H9 (cell line): ENCODE results near the gene PTCD1. TPM values are rescaled to one million over a fixed set of nuclear protein-coding genes. Genes with fewer than 3 reads are reported as not detected.

ENCODE experiments used
- DNase-seq: peaks from one replicate; pipeline ENCODE4 v3.0.0-alpha.2; 2017
- H2AFZ ChIP-seq: one replicate; pipeline ENCODE4 v1.6.1; 2013; ENCODE audit warnings: mild to moderate bottlenecking, low read length, control low read depth, moderate library complexity
- H2AK5ac ChIP-seq: 2 replicates; pipeline ENCODE4 v1.6.1; 2013; ENCODE audit warnings: low read length, control low read depth, mixed read lengths; ENCODE audit not compliant: insufficient read length
- H2BK120ac ChIP-seq: one replicate; pipeline ENCODE4 v1.6.1; 2013; ENCODE audit warnings: low read depth, mild to moderate bottlenecking, low read length, control low read depth, inconsistent platforms; ENCODE audit not compliant: poor library complexity, severe bottlenecking
- H2BK12ac ChIP-seq: 2 replicates; pipeline ENCODE4 v1.6.1; 2013; ENCODE audit warnings: low read length, control low read depth, mixed read lengths, low read depth; ENCODE audit not compliant: insufficient read length
- H2BK15ac ChIP-seq: 2 replicates; pipeline ENCODE4 v1.6.1; 2013; ENCODE audit warnings: low read depth, low read length, control low read depth
- H2BK20ac ChIP-seq: one replicate; pipeline ENCODE4 v1.6.1; 2013; ENCODE audit warnings: low read depth, mild to moderate bottlenecking, low read length, control low read depth, inconsistent platforms; ENCODE audit not compliant: poor library complexity, severe bottlenecking
- H2BK5ac ChIP-seq: 2 replicates; pipeline ENCODE4 v1.6.1; 2013; ENCODE audit warnings: low read length, control low read depth, mixed read lengths; ENCODE audit not compliant: insufficient read length
- H3K14ac ChIP-seq: 2 replicates; pipeline ENCODE4 v1.6.1; 2013; ENCODE audit warnings: low read length, control low read depth; ENCODE audit not compliant: insufficient read depth
- H3K18ac ChIP-seq: 2 replicates; pipeline ENCODE4 v1.6.1; 2013; ENCODE audit warnings: low read depth, mild to moderate bottlenecking, mixed read lengths, low read length, control low read depth; ENCODE audit not compliant: insufficient read length
- H3K23ac ChIP-seq: 2 replicates; pipeline ENCODE4 v1.6.1; 2013; ENCODE audit warnings: low read length, control low read depth, mixed read lengths, low read depth; ENCODE audit not compliant: insufficient read length
- H3K23me2 ChIP-seq: 2 replicates; pipeline ENCODE4 v1.6.1; 2013; ENCODE audit warnings: low read depth, mild to moderate bottlenecking, mixed read lengths, low read length, control low read depth; ENCODE audit not compliant: insufficient read length, poor library complexity, severe bottlenecking
- H3K27ac ChIP-seq: 2 replicates; pipeline ENCODE4 v1.5.1; 2013; ENCODE audit warnings: low read length, control low read depth, mixed read lengths, low read depth; ENCODE audit not compliant: insufficient read length
- H3K27me3 ChIP-seq: 2 replicates; pipeline ENCODE4 v1.6.1; 2013; ENCODE audit warnings: low read length, control low read depth, inconsistent platforms; ENCODE audit not compliant: insufficient read depth
- H3K4ac ChIP-seq: 2 replicates; pipeline ENCODE4 v1.6.1; 2013; ENCODE audit warnings: low read depth, mild to moderate bottlenecking, control low read depth, inconsistent platforms, low read length, moderate library complexity
- H3K4me1 ChIP-seq: 2 replicates; pipeline ENCODE4 v1.6.1; 2013; ENCODE audit warnings: low read length, control low read depth, inconsistent platforms; ENCODE audit not compliant: insufficient read depth
- H3K4me2 ChIP-seq: 2 replicates; pipeline ENCODE4 v1.6.1; 2013; ENCODE audit warnings: low read length, control low read depth, mixed read lengths; ENCODE audit not compliant: insufficient read length, insufficient read depth
- H3K56ac ChIP-seq: 2 replicates; pipeline ENCODE4 v1.6.1; 2013; ENCODE audit warnings: low read depth, mild to moderate bottlenecking, mixed read lengths, low read length, control low read depth; ENCODE audit not compliant: insufficient read length
- H3K79me1 ChIP-seq: 2 replicates; pipeline ENCODE4 v1.6.1; 2013; ENCODE audit warnings: low read depth, mild to moderate bottlenecking, moderate library complexity, low read length, control low read depth, inconsistent platforms; ENCODE audit not compliant: insufficient read depth, poor library complexity, severe bottlenecking
- H3K79me2 ChIP-seq: 2 replicates; pipeline ENCODE4 v1.6.1; 2013; ENCODE audit warnings: low read length, control low read depth, inconsistent platforms; ENCODE audit not compliant: insufficient read depth
- H3K9ac ChIP-seq: 2 replicates; pipeline ENCODE4 v1.6.1; 2013; ENCODE audit warnings: low read length, control low read depth, mixed read lengths; ENCODE audit not compliant: insufficient read length; ENCODE audit errors: extremely low read depth
- H3K9me3 ChIP-seq: one replicate; pipeline ENCODE4 v1.6.1; 2013; ENCODE audit warnings: low read depth, low read length, inconsistent platforms; ENCODE audit not compliant: control insufficient read depth
- H3T11ph ChIP-seq: one replicate; pipeline ENCODE4 v1.6.1; 2013; ENCODE audit warnings: mild to moderate bottlenecking, low read length, control low read depth, inconsistent platforms
- H4K20me1 ChIP-seq: one replicate; pipeline ENCODE4 v1.6.1; 2013; ENCODE audit not compliant: control insufficient read depth, insufficient read length, insufficient read depth
- H4K5ac ChIP-seq: 2 replicates; pipeline ENCODE4 v1.6.1; 2013; ENCODE audit warnings: low read depth, mild to moderate bottlenecking, mixed read lengths, low read length, control low read depth; ENCODE audit not compliant: insufficient read length
- H4K8ac ChIP-seq: replicated peaks from 2 replicates; pipeline ENCODE4 v1.6.1; 2013; ENCODE audit warnings: low read length, control low read depth, mixed read lengths, low read depth; ENCODE audit not compliant: insufficient read length
- H4K91ac ChIP-seq: 2 replicates; pipeline ENCODE4 v1.6.1; 2013; ENCODE audit warnings: low read depth, mild to moderate bottlenecking, moderate library complexity, mixed read lengths, low read length, control low read depth; ENCODE audit not compliant: insufficient read length
- H3K27ac Mint-ChIP-seq, 3 experiments: 2 replicates in 2 of 3; 3 replicates in 1 of 3; pipeline ENCODE4 v1.8.0; 2020 to 2021; ENCODE audit warnings: mixed read lengths in 3 of 3, mild to moderate bottlenecking in 1 of 3, moderate library complexity in 1 of 3
- H3K27me3 Mint-ChIP-seq: 2 replicates; pipeline ENCODE4 v1.8.0; 2021; ENCODE audit warnings: low read depth, mild to moderate bottlenecking, moderate library complexity, mixed read lengths
- H3K36me3 Mint-ChIP-seq, 3 experiments: 2 replicates in 2 of 3; 3 replicates in 1 of 3; pipeline ENCODE4 v1.8.0; 2020 to 2021; ENCODE audit warnings: low read depth in 3 of 3, mixed read lengths in 3 of 3; ENCODE audit not compliant: insufficient read depth in 1 of 3
- H3K4me1 Mint-ChIP-seq, 2 experiments: 2 replicates each; pipeline ENCODE4 v1.8.0; 2020; ENCODE audit warnings: mixed read lengths in 2 of 2
- H3K4me3 Mint-ChIP-seq, 2 experiments: 2 replicates in 1 of 2; 3 replicates in 1 of 2; pipeline ENCODE4 v1.8.0; 2020 to 2021; ENCODE audit warnings: mild to moderate bottlenecking in 2 of 2, mixed read lengths in 2 of 2, moderate library complexity in 1 of 2
- H3K9me3 Mint-ChIP-seq, 2 experiments: 2 replicates in 1 of 2; 3 replicates in 1 of 2; pipeline ENCODE4 v1.8.0; 2020; ENCODE audit warnings: mild to moderate bottlenecking in 2 of 2, mixed read lengths in 2 of 2, moderate library complexity in 1 of 2
- CTCF ChIP-seq: fragments of 200-600 bp; sonication (generic); conservative IDR thresholded peaks from 3 replicates; pipeline ENCODE4 v1.8.0; 2021; ENCODE audit warnings: antibody characterized with exemption, mild to moderate bottlenecking
- WGBS: extraction: QIAGEN DNeasy Blood & Tissue Kit; methylation state at CpG from one replicate; pipeline ENCODE4 v1.1.7; 2013; ENCODE audit warnings: missing lambda C conversion rate, low lambda C conversion rate, mixed read lengths; ENCODE audit not compliant: insufficient read length; ENCODE audit errors: extremely low coverage; 5-methylcytosine and 5-hydroxymethylcytosine counted together
- total RNA-seq: library from RNA; stranded (reverse); gene quantifications from 2 replicates; pipeline ENCODE4 v1.2.1, GENCODE V29; 2021

The PTCD1 gene
- total RNA-seq, 1 experiment from 2014 or later, result 12.8 TPM

GRCh38 chr7:99381664-99382075 is 56.9 kb downstream of the PTCD1 start:
- H4K5ac ChIP-seq, result no peak overlapping the region
- no peaks in the 10 kb centered on the region for H3K27me3 ChIP-seq
- no peak overlapping the region for H2AFZ ChIP-seq
- no peak overlapping the region for H2BK5ac ChIP-seq
- no peak overlapping the region for H3K27ac ChIP-seq
- H3K18ac ChIP-seq, result no peak overlapping the region
- H4K91ac ChIP-seq, result no peak overlapping the region
- H4K8ac ChIP-seq, result no peak overlapping the region
- Mint-ChIP-seq H3K4me1 (peaks cover 6 to 11% of the 10 kb centered on the region in 2 experiments), H3K4me3 (no peak overlapping the region), H3K9me3 (no peaks in the 10 kb centered on the region; a peak in 1 of 5 replicates), H3K27me3 (no peaks in the 10 kb centered on the region), H3K27ac (no peak overlapping the region), H3K36me3 (peaks cover 7 to 30% (median 14%) of the 10 kb centered on the region in 3 experiments; a peak in 6 of 7 replicates)
- H2BK15ac ChIP-seq, result no peak overlapping the region
- H2BK12ac ChIP-seq, result no peak overlapping the region
- WGBS, result no CpG with 5 or more reads among the region's 7 CpGs
- no peaks in the 10 kb centered on the region for H4K20me1 ChIP-seq
- H3K79me2 ChIP-seq, result no peaks in the 10 kb centered on the region
- H2BK20ac ChIP-seq, result no peak overlapping the region
- H3K79me1 ChIP-seq, result peaks cover 8% of the 10 kb centered on the region
- H3K4me2 ChIP-seq, result no peak overlapping the region
- no peak overlapping the region for H3K23ac ChIP-seq
- no peak overlapping the region for H2BK120ac ChIP-seq
- no peaks in the 10 kb centered on the region for H3K23me2 ChIP-seq
- H3K4ac ChIP-seq, result no peak overlapping the region
- H3K9ac ChIP-seq, result no peak overlapping the region
- H2AK5ac ChIP-seq, result no peak overlapping the region
- H3K4me1 ChIP-seq, result no peaks in the 10 kb centered on the region
- no peak overlapping the region for H3T11ph ChIP-seq
- no peak for DNase-seq
- no peaks in the 10 kb centered on the region for H3K9me3 ChIP-seq
- no peak overlapping the region for H3K14ac ChIP-seq
- no peak overlapping the region for H3K56ac ChIP-seq
- no peak for TF ChIP-seq CTCF
